Measurements from ENCODE around the gene METTL15.

DNA sequence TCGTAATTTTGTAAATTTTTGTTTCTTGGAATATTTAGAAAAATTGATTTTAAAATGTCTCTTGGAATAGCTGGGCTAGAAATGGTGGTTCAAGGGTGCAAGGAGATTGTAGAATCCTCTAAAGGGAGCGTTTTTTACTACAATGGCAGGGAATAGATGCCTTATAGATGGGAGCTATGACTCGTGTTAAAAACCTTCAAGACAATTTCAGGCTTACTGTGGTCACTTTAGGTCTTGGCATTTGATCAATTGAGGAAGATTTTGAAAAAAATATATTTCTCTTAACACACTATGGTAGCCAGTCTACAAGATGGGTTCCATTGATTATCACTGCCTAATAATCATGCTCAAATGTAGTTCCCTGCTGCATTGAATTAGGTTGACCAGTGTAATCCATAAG, 25.0 kb downstream of the METTL15 start:
- TF ChIP-seq, protein P1, sequence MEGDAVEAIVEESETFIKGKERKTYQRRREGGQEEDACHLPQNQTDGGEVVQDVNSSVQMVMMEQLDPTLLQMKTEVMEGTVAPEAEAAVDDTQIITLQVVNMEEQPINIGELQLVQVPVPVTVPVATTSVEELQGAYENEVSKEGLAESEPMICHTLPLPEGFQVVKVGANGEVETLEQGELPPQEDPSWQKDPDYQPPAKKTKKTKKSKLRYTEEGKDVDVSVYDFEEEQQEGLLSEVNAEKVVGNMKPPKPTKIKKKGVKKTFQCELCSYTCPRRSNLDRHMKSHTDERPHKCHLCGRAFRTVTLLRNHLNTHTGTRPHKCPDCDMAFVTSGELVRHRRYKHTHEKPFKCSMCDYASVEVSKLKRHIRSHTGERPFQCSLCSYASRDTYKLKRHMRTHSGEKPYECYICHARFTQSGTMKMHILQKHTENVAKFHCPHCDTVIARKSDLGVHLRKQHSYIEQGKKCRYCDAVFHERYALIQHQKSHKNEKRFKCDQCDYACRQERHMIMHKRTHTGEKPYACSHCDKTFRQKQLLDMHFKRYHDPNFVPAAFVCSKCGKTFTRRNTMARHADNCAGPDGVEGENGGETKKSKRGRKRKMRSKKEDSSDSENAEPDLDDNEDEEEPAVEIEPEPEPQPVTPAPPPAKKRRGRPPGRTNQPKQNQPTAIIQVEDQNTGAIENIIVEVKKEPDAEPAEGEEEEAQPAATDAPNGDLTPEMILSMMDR (IDR thresholded peaks at IDR 0.05 in 8 of 11, conservative IDR thresholded peaks at IDR 0.05 in 3 of 11), result no peak
- no peak for TF ChIP-seq POLR2A (IDR thresholded peaks at IDR 0.05)
- TF ChIP-seq POLR2AphosphoS5 (IDR thresholded peaks at IDR 0.05), result no peak
